Neural progenitor cell (in vitro differentiated cells): ENCODE data around the gene GALNT13. TPM values are rescaled to one million over a fixed set of nuclear protein-coding genes. Genes with fewer than 3 reads are reported as not detected.

Experiments
- DNase-seq: peaks from one replicate; pipeline ENCODE4 v3.0.0-alpha.2; 2016; ENCODE audit warnings: low spot score
- H2AFZ ChIP-seq: fragments of 200-600 bp; sonication (generic); replicated peaks from 2 replicates; pipeline ENCODE4 v1.6.1; 2016; ENCODE audit warnings: antibody characterized with exemption
- H3F3A ChIP-seq: fragments of 200-600 bp; sonication (generic); 2 replicates; pipeline ENCODE4 v1.6.1; 2016; ENCODE audit warnings: antibody characterized with exemption, low read depth
- H3K27ac ChIP-seq: fragments of 200-600 bp; sonication (generic); 2 replicates; pipeline ENCODE4 v1.5.1; 2016; ENCODE audit warnings: mild to moderate bottlenecking
- H3K27me3 ChIP-seq: fragments of 200-600 bp; sonication (generic); 2 replicates; pipeline ENCODE4 v1.6.1; 2016; ENCODE audit warnings: mild to moderate bottlenecking, moderate library complexity
- H3K36me3 ChIP-seq: fragments of 200-600 bp; sonication (generic); 2 replicates; pipeline ENCODE4 v1.5.1; 2016
- H3K4me1 ChIP-seq: fragments of 200-600 bp; sonication (generic); 2 replicates; pipeline ENCODE4 v1.6.1; 2016; ENCODE audit warnings: mixed run types
- H3K4me2 ChIP-seq: fragments of 200-600 bp; sonication (generic); 2 replicates; pipeline ENCODE4 v1.6.1; 2016
- H3K4me3 ChIP-seq: fragments of 200-600 bp; sonication (generic); 2 replicates; pipeline ENCODE4 v1.5.1; 2016
- H3K79me2 ChIP-seq: fragments of 200-600 bp; sonication (generic); 2 replicates; pipeline ENCODE4 v1.6.1; 2016; ENCODE audit warnings: low read depth
- H3K9ac ChIP-seq: fragments of 200-600 bp; sonication (generic); 2 replicates; pipeline ENCODE4 v1.6.1; 2016
- H3K9me3 ChIP-seq: fragments of 200-600 bp; sonication (generic); 2 replicates; pipeline ENCODE4 v1.5.1; 2016; ENCODE audit warnings: low read depth
- H4K20me1 ChIP-seq: fragments of 200-600 bp; sonication (generic); 2 replicates; pipeline ENCODE4 v1.6.1; 2016; ENCODE audit warnings: low read depth
- H3K27ac Mint-ChIP-seq: 3 replicates; pipeline ENCODE4 v1.8.0; 2021; ENCODE audit warnings: mixed read lengths
- H3K27me3 Mint-ChIP-seq: 2 replicates; pipeline ENCODE4 v1.8.0; 2022; ENCODE audit warnings: low read depth, mild to moderate bottlenecking, inconsistent platforms, moderate library complexity, mixed read lengths; ENCODE audit not compliant: insufficient read depth
- H3K36me3 Mint-ChIP-seq: 3 replicates; pipeline ENCODE4 v1.8.0; 2021; ENCODE audit warnings: mixed read lengths
- H3K4me1 Mint-ChIP-seq: 3 replicates; pipeline ENCODE4 v1.8.0; 2021; ENCODE audit warnings: mixed read lengths
- H3K4me3 Mint-ChIP-seq: 3 replicates; pipeline ENCODE4 v1.8.0; 2021; ENCODE audit warnings: mild to moderate bottlenecking, moderate library complexity, mixed read lengths
- H3K9me3 Mint-ChIP-seq: 3 replicates; pipeline ENCODE4 v1.8.0; 2020; ENCODE audit warnings: mixed read lengths
- CTCF ChIP-seq: fragments of 200-600 bp; sonication (generic); IDR thresholded peaks from 2 replicates; pipeline ENCODE4 v1.5.1; 2017; ENCODE audit warnings: antibody characterized with exemption, mild to moderate bottlenecking
- EZH2 ChIP-seq: fragments of 200-600 bp; sonication (generic); IDR thresholded peaks from 2 replicates; pipeline ENCODE4 v1.6.1; 2017; ENCODE audit warnings: antibody characterized with exemption, mild to moderate bottlenecking, moderate library complexity
- EZH2phosphoT487 ChIP-seq: fragments of 200-600 bp; sonication (generic); IDR thresholded peaks from 2 replicates; pipeline ENCODE4 v1.6.1; 2017; ENCODE audit warnings: antibody characterized with exemption
- total RNA-seq: library from RNA; depleted of rRNA; stranded (reverse); fragments of >200 nt; gene quantifications from 2 replicates; pipeline ENCODE4 v1.2.3, GENCODE V29; 2015; ENCODE audit warnings: low replicate concordance

Gene GALNT13
- total RNA-seq, 1 donor from 2014 or later, result 5.9 TPM

DNA sequence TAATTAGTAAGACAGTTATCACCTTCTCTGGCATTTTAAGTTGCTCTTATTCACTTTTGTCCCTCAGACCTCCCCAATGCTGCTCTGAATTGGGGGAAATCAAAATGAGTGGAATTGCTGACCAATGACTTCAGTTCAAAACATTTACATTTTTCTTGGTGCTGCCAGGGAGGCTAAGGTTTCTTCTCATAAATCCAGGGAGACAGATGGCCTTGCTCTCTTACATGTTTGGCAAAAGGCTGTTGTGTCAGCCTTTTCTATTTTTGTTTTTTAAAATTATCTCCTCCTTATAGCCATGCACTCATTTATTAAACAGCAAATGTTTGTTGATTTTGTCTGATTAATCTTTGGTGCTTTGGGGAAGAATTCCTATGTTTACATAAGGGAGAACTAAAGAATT is 82.0 kb downstream of the GALNT13 start:
- no peak for DNase-seq
- H3K79me2 ChIP-seq, result no peaks in the 10 kb centered on the region
- no peak overlapping the region for H3K4me3 ChIP-seq
- no peaks in the 10 kb centered on the region for H3K9me3 ChIP-seq
- no peaks in the 10 kb centered on the region for H4K20me1 ChIP-seq
- H3K4me3 Mint-ChIP-seq, result no peak overlapping the region
- H3K4me1 Mint-ChIP-seq, result no peaks in the 10 kb centered on the region
- no peaks in the 10 kb centered on the region for H3K27me3 ChIP-seq
- no peak overlapping the region for H3K27ac Mint-ChIP-seq
- H3K9me3 Mint-ChIP-seq, result no peaks in the 10 kb centered on the region
- H3K4me2 ChIP-seq, result no peak overlapping the region
- no peaks in the 10 kb centered on the region for H3K36me3 ChIP-seq
- no peak overlapping the region for H3K9ac ChIP-seq
- no peaks in the 10 kb centered on the region for H3K4me1 ChIP-seq
- H3K27me3 Mint-ChIP-seq, result peaks cover 2% of the 10 kb centered on the region
- TF ChIP-seq EZH2 (no peak), CTCF (no peak), EZH2phosphoT487 (no peak)
- H3K27ac ChIP-seq, result no peak overlapping the region
- no peaks in the 10 kb centered on the region for H3F3A ChIP-seq
- H2AFZ ChIP-seq, result no peak overlapping the region
- H3K36me3 Mint-ChIP-seq, result no peaks in the 10 kb centered on the region

DNA sequence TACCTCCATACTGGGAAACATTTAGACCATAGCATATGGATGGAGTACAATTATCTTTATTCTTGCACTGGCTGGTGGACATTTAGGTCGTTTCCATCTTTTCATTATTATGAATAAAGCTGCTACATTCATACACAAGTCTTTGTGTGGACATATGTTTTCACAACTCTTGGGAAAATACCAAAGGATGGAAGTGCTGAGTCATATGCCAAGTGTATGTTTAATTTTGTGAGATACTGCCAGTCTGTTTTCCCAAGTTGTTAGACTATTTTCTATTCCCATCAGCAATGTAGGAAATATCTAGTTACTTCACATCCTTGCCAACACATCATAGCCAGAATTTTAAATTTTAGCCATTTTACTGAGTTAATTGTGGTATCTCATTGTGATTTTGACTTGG is 91.5 kb downstream of the GALNT13 start:
- H3K27ac ChIP-seq, result no peak overlapping the region
- H3K4me3 Mint-ChIP-seq, result no peak overlapping the region
- H3K79me2 ChIP-seq, result no peaks in the 10 kb centered on the region
- no peak overlapping the region for H3K4me2 ChIP-seq
- no peaks in the 10 kb centered on the region for H3K9me3 Mint-ChIP-seq
- H3K36me3 ChIP-seq, result no peaks in the 10 kb centered on the region
- no peak overlapping the region for H3K4me3 ChIP-seq
- H3K9ac ChIP-seq, result no peak overlapping the region
- TF ChIP-seq EZH2, result no peak
- no peak for TF ChIP-seq CTCF
- TF ChIP-seq EZH2phosphoT487, result no peak
- no peaks in the 10 kb centered on the region for H3K9me3 ChIP-seq
- H4K20me1 ChIP-seq, result no peaks in the 10 kb centered on the region
- peaks cover 3% of the 10 kb centered on the region for H3K36me3 Mint-ChIP-seq
- H3K27ac Mint-ChIP-seq, result no peak overlapping the region
- no peaks in the 10 kb centered on the region for H3K4me1 ChIP-seq
- no peaks in the 10 kb centered on the region for H3K27me3 ChIP-seq
- no peak for DNase-seq
- H2AFZ ChIP-seq, result no peak overlapping the region
- peaks cover 5% of the 10 kb centered on the region for H3K4me1 Mint-ChIP-seq
- H3K27me3 Mint-ChIP-seq, result no peaks in the 10 kb centered on the region
- H3F3A ChIP-seq, result no peaks in the 10 kb centered on the region

DNA sequence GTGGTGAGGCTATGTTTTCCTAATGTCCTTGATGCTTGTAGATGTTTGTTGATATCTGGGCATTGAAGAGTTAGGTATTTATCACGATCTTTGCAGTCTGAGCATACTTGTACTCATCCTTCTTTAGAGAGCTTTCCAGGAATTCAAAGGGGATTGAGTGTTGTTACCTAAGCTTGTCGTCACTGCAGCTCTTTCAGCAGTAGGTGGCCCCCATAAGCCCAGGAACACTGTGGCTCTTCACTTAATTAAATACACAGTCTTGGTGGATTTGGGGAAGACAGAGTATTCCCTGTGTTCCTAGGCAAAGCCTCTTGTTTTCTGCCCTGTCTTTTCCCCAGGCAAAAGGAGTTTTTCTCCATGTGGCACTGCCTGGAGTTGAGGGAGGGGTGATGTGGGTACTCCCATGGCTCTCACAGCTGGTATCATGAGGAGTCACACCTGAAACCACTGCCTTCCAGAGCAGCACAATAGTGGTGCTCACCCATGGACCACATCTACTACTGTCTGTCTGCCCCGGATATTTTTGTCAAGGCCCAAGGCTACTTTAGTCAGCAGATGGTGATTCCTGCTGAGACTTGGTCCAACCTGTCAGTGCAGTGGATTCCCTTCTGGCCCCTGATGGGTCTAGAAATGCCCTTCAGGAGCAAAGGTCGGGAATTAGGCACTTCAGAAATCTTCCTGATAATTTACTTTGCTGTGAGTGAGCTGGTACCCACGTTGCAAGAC is 95.7 kb downstream of the GALNT13 start:
- Histone ChIP-seq H3K9me3 (no peaks in the 10 kb centered on the region), H3K9ac (no peak overlapping the region), H3K27ac (no peak overlapping the region), H3K79me2 (no peaks in the 10 kb centered on the region), H2AFZ (no peak overlapping the region), H3K36me3 (no peaks in the 10 kb centered on the region), H3K27me3 (no peaks in the 10 kb centered on the region), H4K20me1 (no peaks in the 10 kb centered on the region), H3K4me2 (no peak overlapping the region), H3F3A (no peaks in the 10 kb centered on the region), H3K4me3 (no peak overlapping the region), H3K4me1 (no peaks in the 10 kb centered on the region)
- H3K9me3 Mint-ChIP-seq, result no peaks in the 10 kb centered on the region
- no peak for TF ChIP-seq EZH2
- TF ChIP-seq EZH2phosphoT487, result no peak
- TF ChIP-seq CTCF, result no peak
- no peaks in the 10 kb centered on the region for H3K4me1 Mint-ChIP-seq
- H3K4me3 Mint-ChIP-seq, result no peak overlapping the region
- H3K27ac Mint-ChIP-seq, result no peak overlapping the region
- H3K36me3 Mint-ChIP-seq, result peaks cover 3% of the 10 kb centered on the region
- peak; percentile 48 for DNase-seq
- no peaks in the 10 kb centered on the region for H3K27me3 Mint-ChIP-seq
